ENCODE measurements around the gene RGL1.
"Not testable (repeated sequence)": the region's sequence is repeated elsewhere in the genome, so short reads cannot be mapped to it uniquely, and the experiment has no call there.

Gene RGL1

DNA sequence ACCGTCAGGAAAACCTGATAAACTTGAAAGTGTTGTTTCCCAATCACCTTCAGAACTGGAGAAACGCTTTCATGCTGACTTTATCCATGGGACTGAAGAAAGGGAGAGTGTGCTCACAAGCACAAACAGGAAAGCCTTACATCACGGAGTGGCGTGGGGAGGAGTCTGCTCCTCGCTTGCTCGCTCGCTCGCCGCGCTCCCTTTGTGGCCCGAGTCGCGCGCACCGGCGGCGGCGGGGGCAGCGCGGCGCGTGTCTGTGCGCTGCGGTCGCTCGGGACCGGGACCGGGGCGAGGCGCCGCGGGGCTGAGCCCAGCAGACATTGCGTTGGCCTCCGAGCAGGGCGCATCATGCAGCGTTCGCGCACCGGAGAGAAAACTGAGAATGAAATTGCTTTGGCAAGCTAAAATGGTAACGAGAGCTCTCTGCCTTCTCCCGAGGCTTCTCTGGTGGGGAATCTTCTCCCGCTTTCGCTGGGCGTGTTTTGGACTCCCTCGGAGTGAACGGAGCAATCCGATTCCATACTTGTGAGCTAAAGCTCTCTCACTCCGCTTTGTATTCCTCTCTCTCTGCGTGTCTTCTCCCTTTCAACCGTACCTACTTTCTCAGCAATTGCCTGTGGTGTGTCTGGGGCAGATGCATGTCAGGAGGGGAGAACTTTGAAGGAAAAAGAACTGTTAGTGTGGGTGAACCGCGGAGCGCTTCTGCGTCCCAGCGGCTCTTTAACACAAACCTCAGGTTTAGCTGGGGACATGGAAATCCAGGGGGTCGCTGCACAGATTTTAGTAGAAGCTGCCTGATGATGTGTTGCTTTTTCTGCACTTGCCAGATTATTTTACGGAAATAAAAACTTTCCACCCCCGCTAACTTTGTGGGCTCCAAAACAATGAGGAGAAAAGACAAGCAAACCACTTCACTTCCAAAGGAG lies at the start of gene RGL1:
TSS of gene RGL1 (plus strand) at position 205 of the 926 bp plus-strand sequence. CDS start at position 383, 178 bp downstream.
- FAIRE-seq: peak; percentile 83

DNA sequence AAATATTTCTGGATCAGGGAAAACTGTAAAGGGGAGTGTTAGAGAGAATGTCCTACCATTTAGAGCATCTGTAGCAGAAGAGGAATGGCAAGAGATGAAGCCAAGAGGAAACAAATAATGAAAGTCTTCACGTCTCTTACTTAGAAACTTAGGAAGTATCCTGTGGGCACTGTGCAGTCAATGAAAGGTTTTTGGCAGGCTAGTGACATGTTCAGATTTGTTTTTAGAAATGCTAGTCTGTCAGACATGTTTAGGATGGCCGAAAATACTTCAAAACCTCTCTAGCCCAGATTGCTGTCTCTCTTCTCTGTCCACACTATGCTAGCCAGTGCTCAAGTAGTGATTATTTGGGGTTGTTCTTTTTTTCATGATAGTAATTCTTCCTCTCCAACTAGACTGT lies 48.6 kb upstream of the RGL1 start:
- no peak for DNase-seq (ENCODE audit: insufficient read length, low spot score)

More for the DNA sequence above, at the start of gene RGL1:
- peak; percentile 25 for DNase-seq (ENCODE audit: insufficient read length, low spot score)

GRCh38 chr1:183757061-183757460 lies 47.9 kb upstream of the RGL1 start:
- DNase-seq (ENCODE audit: insufficient read length, low spot score) (no peak), FAIRE-seq (no peak)

More for the DNA sequence above, 48.6 kb upstream of the RGL1 start:
- FAIRE-seq: no peak

DNA sequence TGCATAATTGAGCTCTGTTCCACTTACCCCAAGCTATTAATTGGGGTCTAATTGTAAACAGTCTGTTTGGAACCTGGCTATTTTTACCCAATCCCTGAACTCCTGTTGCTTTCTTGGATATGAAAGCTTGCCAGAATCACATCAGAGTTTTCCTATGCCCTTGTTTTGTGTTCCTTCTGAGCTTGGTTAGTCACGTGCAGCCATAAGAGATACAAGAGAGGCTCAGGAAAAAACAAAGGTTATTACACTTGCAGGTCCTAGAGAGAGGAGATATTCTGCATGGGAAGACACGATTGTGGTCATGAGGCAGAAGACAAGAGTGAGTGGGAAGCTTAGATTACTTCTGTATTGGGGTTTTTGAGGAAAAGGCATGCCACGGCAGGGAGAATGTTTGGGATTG lies 46.0 kb upstream of the RGL1 start:
- DNase-seq (ENCODE audit: insufficient read length, low spot score): no peak
- no peak for FAIRE-seq

- FAIRE-seq: no peak
- no peak for DNase-seq (ENCODE audit: insufficient read length, low spot score)
These were observed 44.3 kb upstream of the RGL1 start for GRCh38 chr1:183760661-183761060.

DNA sequence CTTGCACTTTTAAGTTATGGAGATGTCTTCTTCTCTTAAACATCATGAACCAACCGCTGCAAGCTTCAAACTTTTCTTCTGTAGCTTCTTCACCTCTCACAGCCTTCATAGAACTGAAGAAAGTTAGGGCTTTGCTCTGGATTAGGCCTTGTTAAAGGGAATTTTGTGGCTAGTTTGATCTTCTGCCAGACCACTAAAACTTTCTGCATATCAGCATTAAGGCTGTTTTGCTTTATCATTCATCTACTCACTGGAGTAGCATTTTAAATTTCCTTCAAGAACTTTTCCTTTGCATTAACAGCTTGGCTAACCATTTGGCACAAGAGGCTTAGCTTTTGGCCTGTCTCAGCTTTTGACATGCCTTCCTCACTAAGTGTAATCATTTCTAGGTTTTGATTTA lies 43.0 kb upstream of the RGL1 start:
- FAIRE-seq: no peak
- no peak for DNase-seq (ENCODE audit: insufficient read length, low spot score)

GRCh38 chr1:183762856-183763255 lies 42.1 kb upstream of the RGL1 start:
- not testable (repeated sequence) for DNase-seq (ENCODE audit: insufficient read length, low spot score); FAIRE-seq

- FAIRE-seq (no peak), DNase-seq (ENCODE audit: insufficient read length, low spot score) (no peak)
These were observed 39.9 kb upstream of the RGL1 start for GRCh38 chr1:183764981-183765380.

DNA sequence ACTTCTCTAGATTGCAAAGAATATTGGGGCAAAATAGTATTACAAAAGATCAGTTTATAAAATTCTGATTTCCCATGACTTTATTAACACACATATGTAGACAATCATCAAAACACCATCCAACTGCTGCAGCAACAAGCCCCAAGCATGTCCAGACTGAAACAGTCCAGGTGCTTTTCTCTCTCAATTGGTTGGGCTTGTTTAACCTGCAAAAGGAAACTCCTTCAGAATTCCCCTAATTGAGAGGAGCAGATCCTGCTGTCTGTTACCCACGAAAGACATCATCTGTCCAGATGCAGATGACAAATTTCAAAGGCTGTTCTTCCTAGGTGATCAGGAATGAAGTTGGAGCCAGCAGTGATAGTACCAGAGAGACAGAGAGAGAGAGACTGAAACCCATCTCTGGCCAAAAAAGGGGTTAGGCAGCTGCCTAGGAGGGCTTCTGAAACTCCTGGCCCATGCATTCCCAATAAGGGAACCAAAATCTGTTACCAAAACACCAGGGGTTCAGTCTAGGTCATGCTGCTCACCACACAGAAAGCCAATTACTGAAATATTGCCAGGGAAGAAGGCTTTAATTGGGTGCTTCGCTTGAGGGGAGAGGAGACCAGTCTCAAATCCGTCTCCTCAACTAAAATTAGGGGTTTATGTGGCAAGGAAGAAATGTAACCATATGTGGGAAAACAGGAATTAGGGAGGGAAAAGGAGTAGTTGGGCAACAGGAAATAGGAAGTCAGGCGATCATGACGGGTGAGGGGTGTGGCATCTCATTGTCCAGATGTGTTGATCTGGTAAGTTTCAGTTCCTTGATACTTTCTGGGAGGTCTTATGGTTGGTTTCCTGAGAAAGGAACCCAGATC lies 34.7 kb upstream of the RGL1 start:
- no peak for DNase-seq (ENCODE audit: insufficient read length, low spot score)
- no peak for FAIRE-seq

DNA sequence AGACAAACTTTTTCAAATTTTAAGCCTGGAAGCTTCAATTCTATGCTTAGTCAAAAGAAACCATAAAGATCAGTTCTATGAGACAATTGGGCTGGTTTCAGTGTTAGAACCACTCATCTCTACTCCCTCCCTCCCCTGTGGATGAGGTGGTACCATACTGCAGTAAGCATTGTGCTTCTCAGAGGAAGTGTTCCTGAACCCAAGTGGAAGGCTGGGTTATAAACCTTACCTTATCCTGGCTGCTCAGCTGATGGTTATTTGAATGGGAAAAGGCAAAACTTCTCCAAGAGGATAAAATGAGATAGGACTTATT lies 34.1 kb upstream of the RGL1 start:
- no peak for DNase-seq (ENCODE audit: insufficient read length, low spot score)
- FAIRE-seq: no peak

GRCh38 chr1:183773482-183774274 lies 31.2 kb upstream of the RGL1 start:
- no peak for FAIRE-seq
- no peak for DNase-seq (ENCODE audit: insufficient read length, low spot score)

DNA sequence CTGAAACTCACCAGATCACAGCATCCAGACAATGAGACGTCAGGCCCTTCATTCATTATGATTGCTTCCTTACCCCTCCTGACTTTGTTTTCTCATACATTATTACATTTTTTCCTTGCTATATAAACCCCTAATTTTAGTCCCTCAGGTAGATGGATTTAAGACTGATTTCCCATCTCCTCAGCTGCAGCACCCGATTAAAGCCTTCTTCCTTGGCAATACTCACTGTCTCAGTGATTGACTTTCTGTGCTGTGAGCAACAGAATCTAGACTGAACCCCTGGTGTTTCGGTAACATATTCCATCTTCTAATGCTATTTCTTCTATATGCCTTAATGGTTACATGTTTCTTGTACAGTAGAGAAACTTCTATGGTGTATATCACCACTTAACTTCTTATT lies 30.0 kb upstream of the RGL1 start:
- FAIRE-seq (no peak), DNase-seq (ENCODE audit: insufficient read length, low spot score) (no peak)

DNA sequence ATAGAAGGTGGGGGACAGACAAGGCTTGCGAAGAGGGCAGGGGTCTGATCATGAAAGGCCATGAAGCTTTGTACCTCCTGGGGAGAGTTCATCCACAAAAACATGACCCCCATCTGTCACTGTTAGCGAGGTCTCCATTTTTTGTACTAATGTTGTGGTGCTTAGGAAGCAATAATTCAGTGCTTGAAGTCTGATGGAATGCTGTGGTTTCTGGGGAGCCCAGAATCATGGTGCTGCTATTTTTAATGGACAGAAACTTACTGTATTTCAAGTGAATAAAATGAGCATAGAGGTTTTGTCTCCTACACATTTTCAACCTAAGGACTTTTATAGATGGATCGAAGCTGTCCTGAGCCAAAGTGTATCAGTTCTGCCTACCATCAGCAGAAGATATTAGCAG lies 28.2 kb upstream of the RGL1 start:
- FAIRE-seq: no peak
- DNase-seq (ENCODE audit: insufficient read length, low spot score): no peak

DNA sequence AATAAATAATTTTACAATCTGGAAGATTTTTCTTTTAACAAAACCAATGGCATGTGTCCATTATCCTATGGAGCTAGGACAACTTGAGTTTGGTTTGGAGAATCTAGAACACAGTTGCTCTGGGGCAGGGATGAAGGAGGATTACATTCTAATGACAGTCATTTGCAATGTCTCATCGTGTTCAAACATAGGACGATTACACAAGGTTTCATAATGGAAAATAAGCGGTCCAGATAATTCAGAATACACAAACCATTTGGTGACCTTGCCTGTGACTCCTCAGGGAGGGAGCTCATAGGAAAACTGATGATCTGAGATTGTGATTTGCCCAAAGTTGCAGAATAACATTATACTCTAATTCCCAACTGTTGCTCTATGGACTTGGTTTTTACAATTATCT lies 27.6 kb upstream of the RGL1 start:
- FAIRE-seq (no peak), DNase-seq (ENCODE audit: insufficient read length, low spot score) (no peak)

- FAIRE-seq: no peak
- DNase-seq (ENCODE audit: insufficient read length, low spot score): no peak
These were observed 26.9 kb upstream of the RGL1 start for GRCh38 chr1:183778045-183778444.

GRCh38 chr1:183778568-183779433 lies 26.1 kb upstream of the RGL1 start:
- DNase-seq (ENCODE audit: insufficient read length, low spot score): no peak
- FAIRE-seq: no peak

DNA sequence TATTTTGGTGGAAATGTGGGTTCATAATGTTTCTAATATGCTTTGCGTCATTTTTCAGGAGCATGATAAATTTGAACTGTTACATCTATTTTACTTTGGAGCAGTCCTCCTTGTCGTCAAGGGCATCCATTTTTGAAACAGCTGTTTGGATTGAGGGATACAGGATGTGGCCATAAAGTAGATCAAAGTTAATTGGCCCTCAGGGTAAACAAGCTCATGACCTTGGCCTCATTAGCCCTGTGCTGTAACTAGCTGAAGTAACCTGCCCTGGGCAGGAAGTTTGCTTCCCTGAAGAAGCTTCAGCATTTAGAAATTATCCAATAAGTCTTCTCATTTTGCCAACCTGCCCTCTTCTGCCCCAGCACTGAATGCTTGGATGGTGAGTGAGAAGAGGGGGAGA lies 24.8 kb upstream of the RGL1 start:
- DNase-seq (ENCODE audit: insufficient read length, low spot score): no peak
- no peak for FAIRE-seq

GRCh38 chr1:183780757-183781156 lies 24.2 kb upstream of the RGL1 start:
- DNase-seq (ENCODE audit: insufficient read length, low spot score): no peak
- no peak for FAIRE-seq

DNA sequence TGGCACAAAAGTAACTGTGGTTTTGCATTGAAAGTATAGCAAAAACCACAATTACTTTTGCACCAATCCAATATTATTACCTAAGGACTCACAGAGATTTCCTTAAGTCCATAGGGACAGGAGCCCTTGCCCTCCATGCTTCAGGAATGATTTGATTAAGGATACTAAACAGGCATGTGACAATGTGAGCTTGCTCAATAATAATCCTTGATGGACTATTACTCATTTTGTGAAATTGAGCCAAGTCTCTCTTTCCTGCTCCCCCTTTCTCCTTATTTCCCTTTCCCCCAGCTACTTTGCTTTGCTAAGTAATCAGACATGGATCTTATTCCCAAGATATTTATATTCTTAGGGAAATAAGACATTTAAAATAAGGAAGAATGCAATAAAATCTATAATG lies 21.6 kb upstream of the RGL1 start:
- DNase-seq (ENCODE audit: insufficient read length, low spot score) (no peak), FAIRE-seq (no peak)
